Measurements from ENCODE around the gene SMARCB1.

The SMARCB1 gene

DNA sequence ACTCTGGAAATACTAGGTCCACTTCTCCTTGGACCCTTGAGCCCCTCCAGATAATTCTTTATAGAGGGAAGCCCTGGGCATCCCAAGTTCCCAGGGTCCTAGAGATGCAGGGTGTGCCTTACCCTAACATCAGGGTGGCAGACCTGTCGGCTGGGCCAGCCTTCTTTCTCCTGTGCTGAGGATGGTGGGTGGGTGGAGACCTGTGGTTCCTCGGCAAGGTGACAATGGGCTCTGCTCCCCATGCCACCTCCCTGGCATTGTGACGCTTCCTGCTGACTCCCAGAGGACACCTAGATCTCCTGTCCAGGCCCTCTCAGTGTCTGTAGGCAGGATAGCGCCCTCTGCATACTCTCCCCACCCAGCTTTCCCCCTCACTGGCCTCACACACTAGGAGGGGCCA is 55.8 kb downstream of the SMARCB1 start:
- TF ChIP-seq, protein P1, sequence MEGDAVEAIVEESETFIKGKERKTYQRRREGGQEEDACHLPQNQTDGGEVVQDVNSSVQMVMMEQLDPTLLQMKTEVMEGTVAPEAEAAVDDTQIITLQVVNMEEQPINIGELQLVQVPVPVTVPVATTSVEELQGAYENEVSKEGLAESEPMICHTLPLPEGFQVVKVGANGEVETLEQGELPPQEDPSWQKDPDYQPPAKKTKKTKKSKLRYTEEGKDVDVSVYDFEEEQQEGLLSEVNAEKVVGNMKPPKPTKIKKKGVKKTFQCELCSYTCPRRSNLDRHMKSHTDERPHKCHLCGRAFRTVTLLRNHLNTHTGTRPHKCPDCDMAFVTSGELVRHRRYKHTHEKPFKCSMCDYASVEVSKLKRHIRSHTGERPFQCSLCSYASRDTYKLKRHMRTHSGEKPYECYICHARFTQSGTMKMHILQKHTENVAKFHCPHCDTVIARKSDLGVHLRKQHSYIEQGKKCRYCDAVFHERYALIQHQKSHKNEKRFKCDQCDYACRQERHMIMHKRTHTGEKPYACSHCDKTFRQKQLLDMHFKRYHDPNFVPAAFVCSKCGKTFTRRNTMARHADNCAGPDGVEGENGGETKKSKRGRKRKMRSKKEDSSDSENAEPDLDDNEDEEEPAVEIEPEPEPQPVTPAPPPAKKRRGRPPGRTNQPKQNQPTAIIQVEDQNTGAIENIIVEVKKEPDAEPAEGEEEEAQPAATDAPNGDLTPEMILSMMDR (conservative IDR thresholded peaks at IDR 0.05; ENCODE audit: control insufficient read depth, insufficient read depth, low read depth, low read length) = no peak
- no peak overlapping the region for H3K4me3 ChIP-seq (ENCODE audit: control insufficient read depth, low read depth, low read length)
- DNase-seq (ENCODE audit: low read depth) = no peak

DNA sequence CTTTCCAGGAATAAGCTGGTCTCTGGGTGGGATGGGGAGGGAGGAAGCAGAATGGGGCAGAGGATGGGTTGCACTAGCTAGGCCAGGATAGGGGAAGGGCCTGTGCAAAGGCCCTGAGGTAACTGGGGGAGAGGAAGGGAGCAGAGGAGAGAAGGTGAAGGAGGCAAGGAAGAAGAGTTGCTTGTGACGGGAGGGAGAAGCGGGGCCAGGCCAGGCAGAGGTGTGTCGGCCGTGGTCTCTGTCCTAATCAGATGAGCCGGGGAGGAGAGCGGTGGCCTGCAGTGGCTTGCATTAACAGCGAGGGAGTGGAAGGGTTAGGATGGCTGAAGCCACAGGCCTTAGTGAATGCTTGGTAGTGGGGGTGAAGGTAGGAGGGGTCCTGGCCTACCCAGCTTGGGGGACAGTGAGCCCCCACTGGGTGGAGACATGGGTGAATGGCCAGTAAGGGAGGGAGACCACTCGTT is 58.0 kb downstream of the SMARCB1 start:
- no peak overlapping the region for H3K4me3 ChIP-seq (ENCODE audit: control insufficient read depth, low read depth, low read length)
- TF ChIP-seq, protein P1 (conservative IDR thresholded peaks at IDR 0.05; ENCODE audit: control insufficient read depth, insufficient read depth, low read depth, low read length) = no peak
- DNase-seq (ENCODE audit: low read depth) = no peak

DNA sequence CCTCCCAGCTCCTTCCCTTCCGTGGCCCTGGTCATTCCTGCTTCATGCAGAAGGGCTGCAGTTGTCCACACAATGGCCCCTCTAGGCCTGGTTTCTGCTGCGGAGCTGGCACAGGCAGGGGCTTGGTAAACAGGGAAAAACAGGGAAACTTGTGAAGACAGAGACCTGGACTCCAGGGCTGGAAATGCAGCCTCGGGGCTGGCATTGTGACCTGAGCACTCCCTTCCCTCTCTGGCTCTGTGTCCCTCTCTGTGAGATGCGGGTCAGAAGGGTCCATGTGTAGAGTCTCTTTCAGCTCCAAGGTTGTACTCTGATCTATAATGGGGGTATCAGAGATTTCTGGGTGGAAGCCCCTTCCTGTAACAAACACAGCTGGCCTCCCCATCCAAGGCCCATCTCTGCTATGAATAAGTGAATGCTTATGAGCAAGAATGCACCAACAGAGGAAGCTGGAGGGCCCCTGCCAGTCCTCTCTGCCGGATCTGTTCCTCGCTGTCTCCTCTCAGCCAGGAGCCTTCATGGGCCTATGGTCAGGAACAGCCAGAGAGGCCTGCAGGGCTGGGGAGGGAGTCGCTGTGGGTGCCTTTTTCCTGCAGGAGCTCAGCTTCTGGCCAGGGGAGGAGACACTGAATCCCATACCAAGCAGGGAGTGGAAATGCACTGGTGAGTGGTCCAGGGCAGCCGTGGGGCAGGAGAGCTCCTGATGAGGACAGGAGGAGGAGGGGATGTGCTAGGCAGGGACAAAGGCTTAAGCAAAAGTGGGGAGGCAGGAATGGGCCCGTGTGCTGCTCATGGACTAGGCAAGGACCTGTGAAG is 58.7 kb downstream of the SMARCB1 start:
- TF ChIP-seq, protein P1 (conservative IDR thresholded peaks at IDR 0.05; ENCODE audit: control insufficient read depth, insufficient read depth, low read depth, low read length) = no peak
- DNase-seq (ENCODE audit: low read depth) = no peak
- H3K4me3 ChIP-seq (ENCODE audit: control insufficient read depth, low read depth, low read length) = no peak overlapping the region

DNA sequence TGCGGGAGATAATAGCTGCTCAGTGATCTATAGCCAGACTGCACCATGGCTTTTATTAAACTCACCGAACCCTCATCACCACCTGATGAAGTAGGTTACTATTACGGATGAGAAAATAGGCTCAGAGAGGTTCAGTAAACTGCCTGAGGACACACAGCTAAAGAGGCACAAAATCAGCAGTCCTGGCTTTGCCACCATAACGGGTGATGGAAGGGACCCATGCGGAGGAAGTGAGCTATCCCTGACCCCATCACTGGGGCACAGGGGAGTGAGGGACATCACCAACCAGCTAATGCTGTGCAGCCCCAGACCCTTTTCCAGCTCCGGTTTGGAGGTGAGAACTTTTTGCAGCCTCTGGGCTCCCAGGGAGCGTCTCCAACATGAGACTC is 59.3 kb downstream of the SMARCB1 start:
- DNase-seq (ENCODE audit: low read depth) = no peak
- TF ChIP-seq, protein P1 (conservative IDR thresholded peaks at IDR 0.05; ENCODE audit: control insufficient read depth, insufficient read depth, low read depth, low read length) = no peak
- H3K4me3 ChIP-seq (ENCODE audit: control insufficient read depth, low read depth, low read length) = no peak overlapping the region

DNA sequence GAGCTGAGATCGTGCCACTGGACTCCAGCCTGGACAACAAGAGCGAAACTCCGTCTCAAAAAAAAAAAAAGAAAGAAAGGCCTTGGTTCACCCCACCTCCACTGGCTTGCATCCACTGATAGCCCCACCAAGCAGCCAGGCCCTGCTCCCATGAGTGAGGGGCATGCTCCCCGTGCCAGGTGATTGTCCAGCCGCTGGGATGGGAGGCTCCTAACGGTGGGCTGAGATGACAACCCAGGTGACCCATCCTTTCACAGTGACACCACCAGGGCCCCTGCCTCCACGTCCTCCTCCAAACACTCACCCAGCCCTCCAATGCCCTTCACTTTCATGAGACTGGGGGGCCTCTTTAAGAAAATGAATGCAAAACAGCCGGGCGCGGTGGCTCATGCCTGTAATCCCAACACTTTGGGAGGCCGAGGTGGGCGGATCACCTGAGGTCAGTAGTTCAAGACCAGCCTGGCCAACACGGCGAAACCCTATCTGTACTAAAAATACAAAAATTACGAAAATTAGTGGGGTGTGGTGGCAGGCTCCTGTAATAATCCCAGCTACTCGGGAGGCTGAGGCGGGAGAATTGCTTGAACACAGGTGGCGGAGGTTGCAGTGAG is 60.6 kb downstream of the SMARCB1 start:
- no peak overlapping the region for H3K4me3 ChIP-seq (ENCODE audit: control insufficient read depth, low read depth, low read length)
- DNase-seq (ENCODE audit: low read depth) = no peak
- TF ChIP-seq, protein P1 (conservative IDR thresholded peaks at IDR 0.05; ENCODE audit: control insufficient read depth, insufficient read depth, low read depth, low read length) = no peak

DNA sequence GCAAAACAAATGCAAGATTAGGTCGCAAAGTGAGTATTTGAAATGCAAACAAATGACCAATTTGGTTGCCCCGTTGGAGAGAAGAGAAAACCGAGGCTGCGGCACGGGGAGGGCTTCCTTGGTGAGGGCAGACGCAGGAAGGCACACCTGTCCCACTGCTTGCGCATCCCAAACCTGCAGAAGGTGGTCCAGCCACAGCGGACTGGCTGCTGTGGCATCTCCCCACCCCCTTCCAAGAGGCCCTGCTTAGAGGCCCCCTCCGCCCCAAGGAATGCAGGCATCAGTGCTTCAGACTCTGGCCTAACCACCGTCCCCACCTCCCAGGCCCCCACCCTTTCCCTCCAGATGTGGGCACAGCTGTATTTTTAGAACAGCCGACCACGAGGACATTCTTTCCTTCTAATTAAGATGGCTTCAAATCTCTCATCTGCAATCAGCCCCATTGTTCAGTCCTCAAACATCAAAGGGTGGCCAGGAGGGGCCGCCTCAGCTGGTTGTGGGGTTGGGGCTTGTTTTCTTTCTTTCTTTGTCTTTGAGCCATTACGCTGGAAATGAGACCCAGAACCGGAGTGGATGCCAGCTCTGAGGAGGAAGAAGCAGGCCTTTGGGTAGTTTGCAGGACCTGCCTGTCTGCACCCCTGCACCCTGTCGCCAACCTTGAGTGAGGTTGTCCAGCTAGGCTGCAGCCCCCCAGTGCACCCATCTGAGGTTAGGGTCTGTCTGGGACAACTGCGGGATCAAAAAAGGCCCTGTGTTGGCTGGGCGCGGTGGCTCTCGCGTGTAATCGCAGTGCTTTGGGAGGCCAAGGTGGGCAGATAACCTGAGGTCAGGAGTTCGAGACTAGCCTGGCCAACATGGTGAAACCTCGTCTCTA is 61.5 kb downstream of the SMARCB1 start:
- DNase-seq (ENCODE audit: low read depth) = no peak
- TF ChIP-seq, protein P1 (conservative IDR thresholded peaks at IDR 0.05; ENCODE audit: control insufficient read depth, insufficient read depth, low read depth, low read length) = no peak
- H3K4me3 ChIP-seq (ENCODE audit: control insufficient read depth, low read depth, low read length) = no peak overlapping the region
